ENCODE results near the gene HEG1. TPM values are rescaled to one million over a fixed set of nuclear protein-coding genes. Genes with fewer than 3 reads are reported as not detected.

HEG1 gene
- total and polyA plus RNA-seq, 2 experiments from 2014 or later: 1.8 to 8.8 TPM

- no peak overlapping the region for H3K4me3 Mint-ChIP-seq
- H3K9me3 Mint-ChIP-seq: no peaks in the 10 kb centered on the region
- ATAC-seq: no peak
- no peaks in the 10 kb centered on the region for H3K79me2 ChIP-seq (replicated peaks; ENCODE audit: insufficient read depth)
- H3K4me1 Mint-ChIP-seq: peaks cover 14% of the 10 kb centered on the region
- peaks cover 2% of the 10 kb centered on the region for H3K27me3 Mint-ChIP-seq (ENCODE audit: insufficient read depth, low read depth, poor library complexity)
- H3F3A ChIP-seq (replicated peaks; ENCODE audit: low read depth): no peaks in the 10 kb centered on the region
- no peaks in the 10 kb centered on the region for H3K9me2 ChIP-seq (ENCODE audit: insufficient read depth)
- H2AFZ ChIP-seq: no peak overlapping the region
- H3K27ac Mint-ChIP-seq: no peak overlapping the region
- H4K20me1 ChIP-seq (replicated peaks; ENCODE audit: insufficient read depth): no peaks in the 10 kb centered on the region
- no peak for DNase-seq (ENCODE audit: low spot score)
- peaks cover 4% of the 10 kb centered on the region; the same call in 2 of the 3 replicates for H3K36me3 Mint-ChIP-seq (ENCODE audit: low read depth)
- H3K4me1 ChIP-seq (ENCODE audit: insufficient read depth): no peaks in the 10 kb centered on the region
- H3K4me3 ChIP-seq: no peak overlapping the region
- H3K4me2 ChIP-seq: no peak overlapping the region
- no peaks in the 10 kb centered on the region for H3K36me3 ChIP-seq (ENCODE audit: insufficient read depth)
- TF ChIP-seq, protein P1, sequence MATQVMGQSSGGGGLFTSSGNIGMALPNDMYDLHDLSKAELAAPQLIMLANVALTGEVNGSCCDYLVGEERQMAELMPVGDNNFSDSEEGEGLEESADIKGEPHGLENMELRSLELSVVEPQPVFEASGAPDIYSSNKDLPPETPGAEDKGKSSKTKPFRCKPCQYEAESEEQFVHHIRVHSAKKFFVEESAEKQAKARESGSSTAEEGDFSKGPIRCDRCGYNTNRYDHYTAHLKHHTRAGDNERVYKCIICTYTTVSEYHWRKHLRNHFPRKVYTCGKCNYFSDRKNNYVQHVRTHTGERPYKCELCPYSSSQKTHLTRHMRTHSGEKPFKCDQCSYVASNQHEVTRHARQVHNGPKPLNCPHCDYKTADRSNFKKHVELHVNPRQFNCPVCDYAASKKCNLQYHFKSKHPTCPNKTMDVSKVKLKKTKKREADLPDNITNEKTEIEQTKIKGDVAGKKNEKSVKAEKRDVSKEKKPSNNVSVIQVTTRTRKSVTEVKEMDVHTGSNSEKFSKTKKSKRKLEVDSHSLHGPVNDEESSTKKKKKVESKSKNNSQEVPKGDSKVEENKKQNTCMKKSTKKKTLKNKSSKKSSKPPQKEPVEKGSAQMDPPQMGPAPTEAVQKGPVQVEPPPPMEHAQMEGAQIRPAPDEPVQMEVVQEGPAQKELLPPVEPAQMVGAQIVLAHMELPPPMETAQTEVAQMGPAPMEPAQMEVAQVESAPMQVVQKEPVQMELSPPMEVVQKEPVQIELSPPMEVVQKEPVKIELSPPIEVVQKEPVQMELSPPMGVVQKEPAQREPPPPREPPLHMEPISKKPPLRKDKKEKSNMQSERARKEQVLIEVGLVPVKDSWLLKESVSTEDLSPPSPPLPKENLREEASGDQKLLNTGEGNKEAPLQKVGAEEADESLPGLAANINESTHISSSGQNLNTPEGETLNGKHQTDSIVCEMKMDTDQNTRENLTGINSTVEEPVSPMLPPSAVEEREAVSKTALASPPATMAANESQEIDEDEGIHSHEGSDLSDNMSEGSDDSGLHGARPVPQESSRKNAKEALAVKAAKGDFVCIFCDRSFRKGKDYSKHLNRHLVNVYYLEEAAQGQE (IDR thresholded peaks at IDR 0.05; ENCODE audit: unreplicated experiment): no peak
- TF ChIP-seq, protein P2, sequence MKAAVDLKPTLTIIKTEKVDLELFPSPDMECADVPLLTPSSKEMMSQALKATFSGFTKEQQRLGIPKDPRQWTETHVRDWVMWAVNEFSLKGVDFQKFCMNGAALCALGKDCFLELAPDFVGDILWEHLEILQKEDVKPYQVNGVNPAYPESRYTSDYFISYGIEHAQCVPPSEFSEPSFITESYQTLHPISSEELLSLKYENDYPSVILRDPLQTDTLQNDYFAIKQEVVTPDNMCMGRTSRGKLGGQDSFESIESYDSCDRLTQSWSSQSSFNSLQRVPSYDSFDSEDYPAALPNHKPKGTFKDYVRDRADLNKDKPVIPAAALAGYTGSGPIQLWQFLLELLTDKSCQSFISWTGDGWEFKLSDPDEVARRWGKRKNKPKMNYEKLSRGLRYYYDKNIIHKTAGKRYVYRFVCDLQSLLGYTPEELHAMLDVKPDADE (IDR thresholded peaks at IDR 0.05): no peak
- TF ChIP-seq EZH2 (IDR thresholded peaks at IDR 0.05; ENCODE audit: low read depth, unreplicated experiment): no peak
- TF ChIP-seq CTCF (conservative IDR thresholded peaks at IDR 0.05; ENCODE audit: low read depth in 2 of 2): no peak
- no peak for TF ChIP-seq STAT1 (IDR thresholded peaks at IDR 0.05; ENCODE audit: unreplicated experiment)
- no peak for TF ChIP-seq ZNF331 (CRISPR knock-in tag; IDR thresholded peaks at IDR 0.05; ENCODE audit: low read depth)
- H3K27me3 ChIP-seq (ENCODE audit: insufficient read depth): no peaks in the 10 kb centered on the region
- H3K27ac ChIP-seq (ENCODE audit: low read depth): no peak overlapping the region
These were observed 50.6 kb downstream of the HEG1 start for GRCh38 chr3:125005222-125005621.

DNA sequence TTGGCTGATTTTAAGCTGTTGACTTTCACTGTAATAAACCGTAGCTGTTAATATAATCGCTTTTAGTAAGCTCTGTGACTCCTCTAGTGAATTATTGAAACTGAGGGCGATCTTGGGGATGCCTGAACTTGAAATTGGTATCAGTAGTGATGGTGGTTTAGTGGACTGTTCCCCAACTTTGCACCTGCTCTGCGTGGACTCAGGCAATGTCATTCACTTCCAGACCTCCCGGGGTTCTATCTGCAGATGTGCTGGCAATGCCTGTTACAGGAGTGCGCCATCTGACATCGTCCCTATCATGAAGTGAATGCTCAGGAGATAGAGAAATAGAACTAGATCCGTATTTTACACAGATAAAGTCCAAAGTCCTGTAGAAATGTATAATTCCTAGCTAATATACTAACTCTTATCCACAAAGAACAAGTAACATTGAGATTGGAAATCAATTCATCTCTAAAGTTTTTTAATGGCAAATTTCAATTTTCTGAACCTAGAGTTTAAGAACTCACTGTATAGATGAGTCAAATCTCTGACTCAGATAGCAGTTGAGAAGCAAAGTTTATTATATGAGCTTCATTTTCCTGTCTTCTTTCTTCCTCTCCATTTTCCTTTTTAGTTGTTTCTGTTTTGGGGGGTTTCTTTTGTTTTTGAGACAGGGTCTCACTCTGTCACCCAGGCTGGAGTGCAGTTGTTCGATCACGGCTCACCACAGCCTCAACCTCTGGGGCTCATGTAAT, 51.8 kb downstream of the HEG1 start:
- Mint-ChIP-seq H3K9me3 (no peaks in the 10 kb centered on the region), H3K36me3 (ENCODE audit: low read depth) (no peaks in the 10 kb centered on the region; the same call in 2 of the 3 replicates), H3K4me1 (peaks cover 23% of the 10 kb centered on the region), H3K27ac (no peak overlapping the region), H3K4me3 (no peak overlapping the region), H3K27me3 (ENCODE audit: insufficient read depth, low read depth, poor library complexity) (peaks cover 5% of the 10 kb centered on the region)
- Histone ChIP-seq H4K20me1 (replicated peaks; ENCODE audit: insufficient read depth) (no peaks in the 10 kb centered on the region), H3K4me1 (ENCODE audit: insufficient read depth) (peaks cover 7% of the 10 kb centered on the region), H3K36me3 (ENCODE audit: insufficient read depth) (no peaks in the 10 kb centered on the region), H2AFZ (no peak overlapping the region), H3K27ac (ENCODE audit: low read depth) (no peak overlapping the region), H3K4me3 (no peak overlapping the region), H3K4me2 (no peak overlapping the region), H3K27me3 (ENCODE audit: insufficient read depth) (no peaks in the 10 kb centered on the region), H3F3A (replicated peaks; ENCODE audit: low read depth) (no peaks in the 10 kb centered on the region), H3K9me2 (ENCODE audit: insufficient read depth) (no peaks in the 10 kb centered on the region), H3K79me2 (replicated peaks; ENCODE audit: insufficient read depth) (no peaks in the 10 kb centered on the region)
- DNase-seq (ENCODE audit: low spot score) (no peak), ATAC-seq (no peak)
- TF ChIP-seq ZNF331 (CRISPR knock-in tag; IDR thresholded peaks at IDR 0.05; ENCODE audit: low read depth): no peak
- TF ChIP-seq, protein P1 (IDR thresholded peaks at IDR 0.05; ENCODE audit: unreplicated experiment): no peak
